GM19468 (cell line): Measurements from ENCODE around the gene TCF20.

Experiments
- ATAC-seq: cut with Tn5 transposase; IDR thresholded peaks from one replicate; pipeline ENCODE4 v1.9.1; 2021; ENCODE audit warnings: mild to moderate bottlenecking, moderate library complexity, moderate number of reproducible peaks; ENCODE audit not compliant: unreplicated experiment; ENCODE audit errors: extremely low read depth

TCF20 gene

DNA sequence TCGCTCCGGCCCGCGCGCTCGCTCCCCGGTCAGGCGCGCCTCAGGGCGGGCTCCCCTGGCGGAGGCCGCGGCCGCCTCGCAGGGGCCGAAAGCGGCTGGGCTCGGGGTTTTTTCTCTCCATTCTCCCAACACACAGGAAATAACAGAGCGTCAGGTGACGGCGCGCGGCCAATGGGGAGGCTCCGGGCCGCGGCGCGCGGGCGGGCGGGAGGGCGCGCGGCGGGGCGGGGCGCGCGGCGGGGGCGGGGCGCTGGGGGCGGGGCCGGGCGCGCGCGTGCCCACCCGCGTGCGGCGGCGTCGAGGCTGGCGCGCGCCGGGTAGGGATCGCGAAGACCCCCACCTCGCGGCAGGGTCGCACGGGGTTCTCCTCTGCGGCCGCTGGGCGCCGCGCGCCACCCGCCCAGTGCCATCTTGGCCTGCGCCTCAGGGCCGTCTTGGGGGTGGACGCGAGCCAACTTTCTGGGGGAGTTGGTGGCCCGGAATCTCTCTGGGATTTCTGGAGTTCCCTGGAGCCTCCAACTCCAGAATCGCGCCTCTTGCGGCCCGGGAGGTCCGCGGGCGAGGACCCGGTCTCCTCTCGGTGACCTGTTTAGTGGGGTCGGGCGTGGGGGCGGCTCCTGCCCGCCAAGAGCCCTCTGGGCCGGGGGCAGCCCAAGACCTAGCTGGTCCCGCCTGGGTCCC lies at the start of gene TCF20:
TCF20 (minus strand) TSS at position 144 of the 681 bp plus-strand sequence. CDS start 55,348 bp downstream, outside the sequence.
- peak; percentile 49 for ATAC-seq

DNA sequence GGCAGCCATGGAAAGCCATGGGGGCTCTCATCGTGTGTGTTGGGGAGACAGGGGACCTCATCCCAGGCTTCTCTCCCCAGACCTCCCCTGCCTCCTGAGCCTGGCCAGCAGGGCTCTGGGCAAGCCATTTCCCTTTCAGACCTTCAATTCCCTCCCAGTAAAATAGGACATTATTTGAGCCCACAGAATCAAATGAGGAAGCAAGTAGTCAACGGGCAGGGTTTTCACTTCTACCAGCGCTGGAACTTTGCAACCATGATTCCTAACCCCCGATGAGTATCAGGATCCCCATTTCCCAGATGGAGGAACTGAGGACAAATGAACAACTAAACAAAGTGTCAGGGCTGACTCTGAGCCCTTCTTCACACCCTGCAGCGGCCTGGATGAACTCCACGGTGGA lies 48.9 kb upstream of the TCF20 start:
- no peak for ATAC-seq

DNA sequence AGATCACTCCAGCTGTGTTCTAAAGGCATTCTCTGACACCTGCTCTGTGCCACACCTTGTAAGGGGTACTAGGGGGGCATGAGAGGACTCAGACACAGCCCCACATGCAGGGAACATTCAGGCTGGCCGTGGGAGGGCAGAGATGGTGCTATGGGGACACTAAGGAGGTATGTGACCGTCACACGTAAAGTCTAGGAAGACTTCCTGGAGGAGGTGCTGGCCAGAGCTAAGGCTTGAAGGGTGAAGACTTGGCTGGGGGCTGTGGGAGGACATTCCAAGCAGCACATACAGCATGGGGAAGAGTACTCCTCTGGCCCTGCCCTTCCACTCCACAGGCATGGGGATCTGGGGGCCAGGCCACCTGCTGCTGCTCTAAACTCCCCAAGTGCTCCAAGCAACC lies 48.5 kb upstream of the TCF20 start:
- ATAC-seq = no peak

DNA sequence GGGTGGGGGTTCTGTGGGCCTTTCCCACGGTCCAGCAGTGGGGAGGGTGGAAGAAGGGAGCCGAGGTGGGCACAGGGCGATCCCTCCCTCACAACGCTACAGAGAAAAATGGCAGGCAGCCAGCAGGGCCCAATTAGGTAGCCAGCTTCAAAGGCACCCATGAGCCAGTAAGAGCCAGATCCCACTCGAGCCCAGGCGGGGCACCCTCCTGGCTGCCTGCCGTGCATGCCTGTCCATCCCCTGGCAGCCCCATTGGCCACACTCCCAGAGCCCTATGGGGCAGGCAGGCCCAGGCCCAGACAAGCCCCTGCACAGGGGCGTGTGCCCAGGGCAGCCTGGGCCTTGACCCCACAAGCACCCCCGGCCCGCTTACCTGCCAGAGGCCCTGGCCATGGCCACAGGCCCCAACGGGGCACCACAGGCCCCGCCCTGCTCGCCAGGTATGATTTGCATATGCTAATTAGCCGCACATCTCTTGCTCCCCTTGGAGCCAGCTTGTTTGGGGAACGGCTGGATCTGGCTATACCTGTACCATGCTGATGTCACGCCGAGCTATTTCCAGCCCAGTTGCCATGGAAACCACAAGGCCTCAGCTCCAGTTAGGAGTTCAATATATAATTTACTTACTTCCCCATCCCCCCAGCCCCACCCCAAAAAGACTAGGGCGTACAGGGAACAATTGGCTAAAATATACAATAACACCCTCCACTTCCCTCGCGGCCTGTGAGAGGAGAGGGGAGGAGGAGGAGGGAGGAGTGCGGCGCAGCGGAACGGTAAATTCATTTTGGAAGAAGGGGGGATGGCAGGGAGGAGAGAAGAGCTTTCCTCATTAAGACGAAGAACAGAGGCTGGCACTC lies 47.5 kb upstream of the TCF20 start:
- no peak for ATAC-seq

DNA sequence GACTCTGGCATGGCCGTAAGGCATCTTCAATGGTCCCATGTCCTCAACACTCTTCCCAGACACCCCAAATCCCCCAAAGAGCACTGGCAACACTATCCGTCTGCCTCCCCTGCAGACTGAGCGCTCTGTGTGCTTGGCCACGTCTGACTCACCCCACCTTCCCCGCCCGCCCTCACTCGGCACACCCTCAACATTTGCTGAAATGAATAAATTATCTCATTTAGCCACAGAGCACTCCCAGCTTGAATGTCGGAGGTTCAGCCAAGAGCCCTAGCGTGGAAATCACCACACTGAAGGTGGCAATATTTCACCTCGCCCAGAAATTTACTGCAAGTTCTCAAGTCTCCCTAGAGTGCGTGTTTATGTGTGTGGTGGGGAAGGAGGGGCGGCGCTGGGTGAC lies 46.6 kb upstream of the TCF20 start:
- ATAC-seq = no peak

DNA sequence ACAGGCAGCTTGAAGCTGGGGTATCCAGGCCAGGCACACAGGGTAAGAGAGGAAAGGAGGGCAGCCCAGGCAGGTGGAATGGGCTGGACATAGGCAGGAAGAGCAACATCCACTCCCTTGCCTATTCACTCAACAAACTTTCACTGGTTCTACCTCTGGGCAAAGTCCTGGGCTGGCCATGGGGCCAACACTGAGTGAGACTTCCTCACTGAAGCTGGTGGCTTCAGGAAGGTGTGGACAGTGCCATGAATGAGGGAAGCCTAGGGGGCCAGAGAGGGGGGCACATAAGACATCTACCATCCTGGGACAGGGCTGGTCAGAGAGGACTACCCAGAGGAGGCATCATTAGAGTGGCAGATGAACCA lies 44.9 kb upstream of the TCF20 start:
- ATAC-seq = no peak

DNA sequence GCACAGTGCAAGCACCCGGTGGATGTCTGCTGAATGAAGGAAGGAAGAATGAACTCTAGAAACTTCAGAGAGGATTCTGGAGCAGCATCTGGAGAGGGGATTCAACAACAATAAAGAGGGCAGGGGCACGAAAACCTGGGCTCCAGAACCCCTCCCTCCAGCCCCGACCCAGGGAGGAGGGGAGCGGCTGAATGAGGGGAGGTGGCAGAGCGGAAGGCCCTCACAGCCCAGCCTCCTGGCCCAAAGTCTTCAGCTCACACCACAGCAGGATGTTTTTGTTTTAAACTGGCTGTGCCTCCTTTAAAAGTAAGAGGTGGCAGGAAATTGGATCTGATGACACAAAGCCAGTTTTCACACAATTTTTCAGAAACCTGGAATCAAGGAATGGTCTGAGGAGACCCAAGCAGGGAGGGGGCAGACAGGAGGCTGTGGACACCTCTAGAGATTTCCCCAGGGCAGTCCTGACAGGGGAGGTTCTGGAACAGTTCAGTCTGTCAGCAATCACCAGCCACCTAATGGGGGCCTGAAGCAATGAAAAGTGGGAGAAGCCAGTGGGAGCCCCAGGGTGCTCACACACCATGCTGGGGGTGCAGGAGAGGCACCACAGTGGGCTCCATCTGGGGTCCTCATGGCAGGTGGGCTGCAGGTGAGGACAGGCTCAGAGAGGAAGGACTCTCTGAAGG lies 44.4 kb upstream of the TCF20 start:
- ATAC-seq = no peak

DNA sequence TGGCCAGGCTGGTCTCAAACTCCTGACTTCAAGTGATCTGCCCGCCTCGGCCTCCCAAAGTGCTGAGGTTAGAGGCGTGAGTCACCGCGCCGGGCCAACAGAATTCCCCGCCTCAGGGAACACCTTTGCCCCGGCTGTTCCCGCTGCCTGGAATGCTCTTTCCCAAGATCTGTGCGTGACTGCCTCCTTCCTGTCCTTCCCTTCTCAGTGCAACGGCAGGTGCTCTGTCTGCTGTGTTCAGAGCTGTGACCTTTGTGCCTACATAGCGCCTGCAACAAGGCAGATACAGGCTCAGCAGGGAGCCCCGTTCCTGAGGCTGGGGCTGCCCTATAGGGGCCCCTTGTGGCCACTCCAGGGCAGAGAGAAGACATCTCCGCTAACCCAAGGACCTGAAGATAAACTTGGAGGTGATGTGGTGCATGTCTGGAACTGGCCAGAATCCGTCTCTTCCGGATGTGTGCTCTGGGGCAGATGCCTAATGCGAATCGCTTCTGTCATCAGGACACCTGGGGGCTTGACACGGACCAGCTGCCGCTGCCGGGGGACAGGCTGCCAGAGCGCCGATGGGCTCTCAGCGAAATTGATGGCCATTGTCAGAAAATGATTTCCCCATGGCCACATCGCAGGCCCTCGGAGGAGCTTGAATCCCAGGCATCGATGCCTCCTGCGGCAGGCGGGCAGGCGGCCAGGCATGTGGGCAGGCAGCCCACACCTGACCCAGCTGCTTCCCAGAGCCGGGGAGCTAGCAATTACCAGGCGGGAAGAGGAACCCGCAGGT lies 43.5 kb upstream of the TCF20 start:
- ATAC-seq = no peak

DNA sequence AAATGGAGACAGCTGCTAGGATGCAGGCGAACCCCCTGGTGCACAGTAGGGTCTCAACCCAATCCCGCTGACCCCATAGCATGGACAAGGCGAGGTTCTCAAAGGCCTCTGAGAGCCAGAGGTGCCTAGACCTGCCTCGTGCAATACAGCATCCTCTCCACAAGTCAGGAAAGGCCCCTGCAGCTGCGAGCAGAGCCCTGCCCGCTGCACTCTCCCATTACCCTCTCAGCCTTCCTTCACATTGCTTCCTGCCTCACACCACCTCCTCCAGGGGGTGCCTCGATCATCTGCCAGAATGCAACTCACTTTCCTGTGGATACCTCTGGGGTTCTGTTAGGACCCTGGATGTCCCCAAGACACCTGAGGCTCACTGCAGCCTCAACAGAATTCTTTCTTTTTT lies 42.8 kb upstream of the TCF20 start:
- no peak for ATAC-seq

DNA sequence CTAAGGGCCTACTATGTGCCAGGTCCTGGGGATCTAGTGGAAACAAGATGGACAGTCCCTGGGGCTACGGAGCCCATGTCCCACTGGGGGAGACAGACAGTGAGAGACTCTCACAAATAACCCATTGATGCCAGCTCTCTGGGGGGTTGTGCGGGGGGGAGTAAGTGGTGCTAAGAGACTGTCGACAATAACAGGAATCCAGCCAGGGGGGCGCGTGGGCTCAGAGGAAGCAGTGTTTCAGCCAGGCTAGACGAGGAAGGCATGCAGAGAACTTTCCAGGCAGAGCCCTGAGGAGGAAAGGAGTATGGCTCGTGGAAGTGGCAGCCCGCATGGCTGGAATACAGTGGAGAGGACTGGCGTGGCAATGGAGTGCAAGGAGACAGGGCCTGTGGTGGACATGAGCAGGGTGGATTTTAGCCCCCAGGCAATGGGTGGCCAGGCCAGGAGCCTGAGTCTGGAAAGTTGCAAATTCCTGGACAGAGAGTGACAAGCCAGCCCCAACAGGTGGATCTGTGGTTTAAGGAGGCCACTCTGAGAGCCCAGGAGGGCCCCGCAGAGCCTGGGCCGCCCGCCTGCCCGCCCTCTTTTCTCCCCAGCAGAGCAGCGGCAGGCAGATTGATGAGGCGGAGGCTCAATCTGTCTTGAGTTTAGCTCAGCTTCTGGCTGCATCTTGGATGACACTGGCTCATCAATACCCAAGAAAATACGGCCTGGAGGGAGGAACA lies 40.0 kb upstream of the TCF20 start:
- no peak for ATAC-seq

DNA sequence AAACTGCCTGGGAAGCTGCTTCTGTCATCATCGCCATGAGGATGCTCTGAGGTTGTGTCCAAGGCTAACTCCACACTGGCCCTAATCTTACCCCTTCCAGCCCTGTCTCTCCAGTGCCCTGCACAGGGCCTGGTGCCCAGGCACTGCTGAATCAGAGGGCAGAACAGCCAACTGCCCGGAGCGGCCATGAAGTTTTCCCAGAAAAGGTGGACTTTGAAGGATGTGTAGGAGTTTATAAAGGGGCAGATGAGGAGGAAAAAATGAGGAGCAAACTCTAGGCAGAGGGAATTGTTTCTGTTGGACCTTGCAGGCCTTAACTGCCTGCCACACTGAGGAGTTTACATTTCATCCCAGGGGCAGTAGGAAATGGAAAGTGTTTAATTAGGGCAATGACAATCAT lies 39.4 kb upstream of the TCF20 start:
- ATAC-seq = no peak

DNA sequence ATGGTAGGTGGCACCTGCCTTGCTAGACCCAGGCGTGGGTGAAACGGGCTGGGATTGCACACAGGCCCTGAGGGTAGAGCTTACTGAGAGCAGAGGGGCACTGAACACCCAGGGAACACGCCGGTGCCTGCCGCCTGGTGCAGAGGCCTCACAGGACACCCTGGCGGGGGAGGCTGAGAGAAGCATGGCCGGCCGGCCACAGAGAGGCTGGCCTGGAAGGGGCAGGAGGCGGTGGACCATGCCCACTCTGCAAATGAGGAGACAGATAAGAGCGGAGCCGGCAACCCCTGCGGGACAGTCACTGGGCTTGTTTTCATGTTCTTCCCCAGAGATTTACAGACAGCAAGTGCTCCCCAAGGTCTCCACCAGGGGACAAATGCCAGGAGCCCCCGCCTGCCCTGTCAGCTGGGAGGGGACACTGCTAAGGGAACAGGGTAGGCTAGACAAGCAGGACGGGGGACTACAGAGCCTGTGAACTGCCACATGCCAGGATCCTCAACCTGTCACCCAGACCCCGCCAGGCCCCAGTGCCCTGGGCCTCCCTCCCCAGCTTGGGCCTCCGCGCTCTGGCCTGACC lies 38.5 kb upstream of the TCF20 start:
- ATAC-seq = no peak

DNA sequence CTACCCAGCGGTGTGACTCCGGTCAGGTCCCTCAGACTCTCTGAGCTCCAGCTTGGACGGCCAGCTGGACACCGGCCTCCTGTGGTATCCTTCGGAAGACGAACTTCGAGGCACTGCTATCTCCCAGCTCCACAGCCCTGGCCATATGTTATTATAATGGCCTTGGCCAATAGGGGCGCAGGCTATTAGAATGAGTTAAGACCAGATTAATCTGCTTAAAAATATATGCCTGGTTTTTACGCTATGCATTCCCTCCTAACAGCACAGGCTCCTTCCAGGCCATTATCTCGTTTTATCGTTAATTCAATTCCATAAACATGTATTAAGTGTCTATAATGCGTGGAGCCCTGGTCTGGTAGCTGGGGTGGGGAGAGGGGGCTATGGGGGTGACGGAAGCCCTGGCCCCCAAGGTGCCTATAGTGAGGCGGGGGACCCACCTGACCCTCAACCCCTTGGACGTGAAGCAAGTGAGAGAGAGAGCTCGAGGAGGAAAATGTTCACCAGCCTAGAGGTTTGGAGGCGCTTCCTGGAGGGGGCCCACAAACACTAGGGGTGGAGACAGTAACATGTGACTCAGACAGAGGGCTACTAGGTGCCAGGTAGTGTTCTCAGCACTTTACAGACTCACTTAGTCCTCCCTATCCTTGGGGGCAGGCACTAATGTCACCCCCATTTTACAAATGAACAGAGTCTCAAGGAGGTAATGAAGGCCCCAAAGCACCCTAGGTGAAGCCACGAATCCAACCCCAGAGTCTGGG lies 37.5 kb upstream of the TCF20 start:
- ATAC-seq = no peak

DNA sequence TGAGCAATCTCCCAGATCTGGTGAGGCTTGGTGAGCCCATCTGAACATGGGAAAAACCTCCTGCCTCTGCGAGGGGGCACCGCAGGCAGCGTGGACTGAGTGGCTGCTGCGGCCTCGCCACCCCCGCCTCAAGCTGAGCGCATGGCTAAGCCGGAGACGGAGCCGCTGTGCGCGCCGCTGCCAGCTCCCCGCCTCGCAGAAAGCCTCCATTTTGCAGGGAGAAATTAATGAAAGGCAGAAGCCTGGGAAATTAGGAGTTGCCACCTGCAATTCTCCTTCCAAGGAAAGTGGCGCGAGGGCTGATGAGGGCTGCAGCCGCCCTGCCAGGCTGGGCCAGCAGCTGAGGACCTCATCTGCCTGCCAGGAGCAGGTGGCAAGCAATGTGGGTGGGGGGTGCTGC lies 35.6 kb upstream of the TCF20 start:
- no peak for ATAC-seq

DNA sequence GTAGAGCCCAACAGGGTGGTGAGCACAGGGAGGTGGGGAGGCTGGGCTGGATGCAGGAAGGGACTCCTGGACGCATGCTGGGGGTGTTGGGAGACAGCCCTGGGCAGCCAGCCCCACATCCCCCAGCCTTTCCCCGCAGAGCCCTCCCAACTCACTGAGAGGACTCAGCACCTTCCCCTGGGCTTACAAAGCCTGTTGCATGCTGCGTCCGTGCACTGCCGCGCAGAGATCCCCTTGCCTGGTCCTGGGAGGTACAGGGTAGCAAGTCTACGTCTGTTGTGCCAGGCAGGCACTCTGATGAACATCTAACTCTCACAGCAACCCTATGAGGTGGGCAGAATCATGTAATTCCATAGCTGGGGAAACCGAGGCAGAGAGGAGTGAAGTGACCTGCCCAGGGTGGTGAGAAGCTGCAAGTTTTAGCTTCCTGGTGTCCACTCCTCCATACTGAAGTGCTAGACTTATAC lies 33.9 kb upstream of the TCF20 start:
- ATAC-seq = no peak

DNA sequence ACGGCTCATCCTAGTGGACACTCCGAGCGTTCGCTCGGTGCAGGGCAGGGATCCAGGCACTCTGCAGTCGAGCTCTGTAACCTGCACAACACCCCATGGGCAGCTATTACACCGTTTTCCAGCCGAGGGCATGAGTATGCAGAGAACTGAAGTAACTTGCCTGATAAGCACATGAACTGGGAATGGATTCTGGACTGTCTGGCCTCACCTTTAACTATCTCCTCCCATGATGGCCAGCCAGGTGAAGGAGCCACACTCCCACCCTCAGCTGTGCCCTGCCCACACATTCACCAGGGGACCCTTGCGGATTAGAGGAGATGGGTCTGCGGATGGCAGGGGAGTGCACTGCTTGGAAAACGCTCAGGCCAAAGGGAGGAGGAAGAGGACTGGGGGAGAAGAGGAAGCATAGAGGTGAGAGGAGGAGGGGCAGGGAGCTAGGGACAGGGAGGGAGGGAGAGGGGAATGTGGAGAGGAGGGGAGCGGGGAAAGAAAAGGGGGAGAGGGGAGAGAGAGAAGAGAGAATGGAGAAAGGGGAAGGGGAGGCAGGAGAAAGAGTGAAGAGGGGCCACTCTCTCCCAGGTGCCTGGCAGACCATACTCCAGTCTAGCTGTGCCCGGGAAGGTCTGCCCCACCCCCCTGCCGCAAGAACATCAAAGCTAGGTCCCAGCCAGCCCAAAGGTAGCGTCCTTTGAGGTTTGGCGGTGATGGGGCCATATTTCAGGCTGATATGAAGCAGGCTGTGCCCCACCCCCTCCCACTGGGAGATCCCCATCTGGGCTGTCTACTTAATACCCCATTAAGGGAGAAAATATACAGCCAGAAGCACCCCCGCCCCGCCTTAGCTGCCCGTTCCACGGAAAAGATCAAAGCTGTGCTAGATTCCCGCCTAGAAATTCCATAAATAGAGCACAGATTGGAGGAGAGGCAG lies 33.2 kb upstream of the TCF20 start:
- no peak for ATAC-seq

DNA sequence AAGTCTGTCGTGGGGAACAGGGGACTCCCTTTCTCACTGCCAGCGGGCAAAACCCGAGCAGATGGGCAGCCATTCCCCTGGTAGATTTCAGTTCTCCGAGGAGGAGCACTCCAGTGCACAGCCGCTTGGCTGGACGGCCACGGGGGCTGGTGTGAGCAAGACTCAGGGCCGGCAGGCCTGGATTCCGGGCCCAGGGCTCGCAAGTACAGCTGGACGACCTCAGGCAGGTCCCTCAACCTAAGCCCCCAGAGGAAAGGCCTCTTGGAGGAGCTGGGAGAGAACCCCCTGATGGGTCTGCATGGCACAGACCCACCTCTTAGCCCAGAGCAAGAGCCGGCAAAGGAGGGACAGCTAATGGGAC lies 31.3 kb upstream of the TCF20 start:
- ATAC-seq = no peak
